ENCODE data around the gene C1QL1.
"Not testable (repeated sequence)": the region's sequence is repeated elsewhere in the genome, so short reads cannot be mapped to it uniquely, and the experiment has no call there.

C1QL1 gene

DNA sequence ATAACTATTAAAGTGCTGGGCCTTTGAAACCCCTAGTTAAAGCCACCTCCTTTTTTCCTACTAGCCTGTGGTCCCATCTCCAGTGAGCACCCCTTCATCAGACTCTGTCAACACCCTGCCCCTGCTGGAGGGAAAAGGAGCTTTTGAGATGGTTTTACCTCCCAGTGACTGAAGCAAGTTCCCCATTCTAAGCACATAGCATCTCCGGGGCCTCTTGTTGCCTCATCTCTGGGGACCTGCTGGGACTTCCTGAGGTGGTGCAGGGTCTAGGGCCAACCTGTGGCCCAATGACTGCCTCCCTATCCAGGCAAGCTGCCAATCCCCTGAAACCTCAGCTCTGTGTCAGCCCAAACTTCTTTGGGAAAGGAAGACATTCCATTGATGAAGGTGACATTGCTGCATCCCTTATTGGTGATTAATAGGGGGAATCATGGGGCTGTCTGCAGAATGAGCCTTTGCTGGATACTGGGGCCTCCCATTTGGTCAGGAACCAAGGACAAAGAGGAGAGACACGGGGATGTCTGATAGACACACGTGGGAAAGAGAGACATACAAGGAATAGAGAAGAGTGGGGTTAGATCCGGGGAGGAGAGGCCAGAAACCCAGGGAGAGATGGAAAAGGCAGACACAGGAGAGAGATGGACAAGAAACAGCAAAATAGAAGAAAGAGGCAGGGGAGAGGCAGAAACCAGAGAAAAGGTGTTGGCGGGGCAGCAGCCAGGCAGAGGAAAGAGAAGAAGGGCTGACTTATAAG lies 2.4 kb downstream of the C1QL1 start:
- no peak for DNase-seq (ENCODE audit: low read depth in 2 of 2)

GRCh38 chr17:44961921-44962350 lies 6.2 kb downstream of the C1QL1 start:
- DNase-seq (ENCODE audit: low read depth in 2 of 2): no peak

- no peak for DNase-seq (ENCODE audit: low read depth in 2 of 2)
Observed at GRCh38 chr17:44960691-44961090, 7.4 kb downstream of the C1QL1 start.

DNA sequence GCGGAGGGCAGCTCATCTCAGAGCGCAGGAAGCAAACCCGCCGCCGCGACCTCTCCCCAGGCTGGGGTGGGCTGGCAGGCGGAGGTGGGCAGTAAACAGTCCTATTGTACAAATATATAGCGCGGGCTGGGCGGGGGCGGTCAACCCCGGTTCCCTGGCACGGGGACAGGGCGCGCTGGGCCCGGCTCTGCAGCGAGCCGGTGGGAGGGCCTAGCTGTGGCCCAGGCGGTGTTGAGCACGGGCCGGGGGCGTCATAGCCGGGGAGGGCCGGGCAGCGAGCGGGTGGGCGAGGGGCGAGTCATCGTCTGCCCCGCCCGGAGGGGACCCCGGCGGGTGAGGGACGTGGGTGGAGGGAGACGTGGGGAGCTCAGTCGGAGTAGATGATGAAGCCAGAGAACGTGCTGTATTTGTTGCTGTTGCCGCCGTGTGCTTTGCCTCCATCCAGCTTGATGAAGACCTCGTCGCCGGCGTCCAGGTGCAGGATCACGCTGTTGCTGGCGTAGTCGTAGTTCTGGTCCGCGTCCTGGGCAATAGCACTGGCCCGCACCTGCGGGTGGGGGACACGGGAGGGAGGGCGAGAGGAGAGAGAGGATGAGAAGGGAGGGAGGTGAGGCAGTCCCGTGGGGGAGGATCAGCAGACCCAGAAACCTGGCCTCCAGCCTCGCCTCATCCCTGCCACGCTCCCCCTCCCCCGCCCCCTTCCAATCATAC lies 8.1 kb downstream of the C1QL1 start:
- DNase-seq (ENCODE audit: low read depth in 2 of 2): no peak

- DNase-seq (ENCODE audit: low read depth in 2 of 2): no peak
Observed at GRCh38 chr17:44956998-44957981, 10.8 kb downstream of the C1QL1 start.

- no peak for DNase-seq (ENCODE audit: low read depth in 2 of 2)
Observed at GRCh38 chr17:44955674-44956425, 12.3 kb downstream of the C1QL1 start.

DNA sequence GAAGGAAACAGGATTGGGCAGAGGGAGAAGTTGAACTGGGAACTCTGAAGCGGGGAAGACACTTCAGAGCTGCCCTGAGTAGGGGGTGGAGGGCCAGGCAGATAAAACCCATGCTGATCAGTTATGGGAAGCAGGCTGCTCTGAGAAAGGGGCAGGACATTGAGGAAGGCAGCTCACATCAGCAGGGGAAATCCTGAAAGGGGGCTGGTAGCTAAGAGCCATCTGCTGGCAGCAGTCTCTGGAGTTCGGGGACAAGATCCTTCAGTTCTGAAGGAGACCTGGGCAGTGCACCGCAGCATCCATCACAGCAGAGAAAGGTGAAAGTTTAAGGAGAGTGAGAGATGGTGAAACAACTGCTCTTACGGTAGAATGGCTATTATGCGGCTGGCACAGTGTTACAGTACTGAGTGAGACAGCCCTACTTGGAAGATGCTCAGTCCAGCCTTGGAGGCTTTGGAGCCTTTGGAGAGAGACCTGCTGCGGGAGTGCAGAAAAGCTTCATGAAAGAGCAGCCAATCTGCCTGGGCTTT lies 15.1 kb downstream of the C1QL1 start:
- DNase-seq (ENCODE audit: low read depth in 2 of 2): no peak

- no peak for DNase-seq (ENCODE audit: low read depth in 2 of 2)
Observed at GRCh38 chr17:44948315-44948795, 19.7 kb downstream of the C1QL1 start.

DNA sequence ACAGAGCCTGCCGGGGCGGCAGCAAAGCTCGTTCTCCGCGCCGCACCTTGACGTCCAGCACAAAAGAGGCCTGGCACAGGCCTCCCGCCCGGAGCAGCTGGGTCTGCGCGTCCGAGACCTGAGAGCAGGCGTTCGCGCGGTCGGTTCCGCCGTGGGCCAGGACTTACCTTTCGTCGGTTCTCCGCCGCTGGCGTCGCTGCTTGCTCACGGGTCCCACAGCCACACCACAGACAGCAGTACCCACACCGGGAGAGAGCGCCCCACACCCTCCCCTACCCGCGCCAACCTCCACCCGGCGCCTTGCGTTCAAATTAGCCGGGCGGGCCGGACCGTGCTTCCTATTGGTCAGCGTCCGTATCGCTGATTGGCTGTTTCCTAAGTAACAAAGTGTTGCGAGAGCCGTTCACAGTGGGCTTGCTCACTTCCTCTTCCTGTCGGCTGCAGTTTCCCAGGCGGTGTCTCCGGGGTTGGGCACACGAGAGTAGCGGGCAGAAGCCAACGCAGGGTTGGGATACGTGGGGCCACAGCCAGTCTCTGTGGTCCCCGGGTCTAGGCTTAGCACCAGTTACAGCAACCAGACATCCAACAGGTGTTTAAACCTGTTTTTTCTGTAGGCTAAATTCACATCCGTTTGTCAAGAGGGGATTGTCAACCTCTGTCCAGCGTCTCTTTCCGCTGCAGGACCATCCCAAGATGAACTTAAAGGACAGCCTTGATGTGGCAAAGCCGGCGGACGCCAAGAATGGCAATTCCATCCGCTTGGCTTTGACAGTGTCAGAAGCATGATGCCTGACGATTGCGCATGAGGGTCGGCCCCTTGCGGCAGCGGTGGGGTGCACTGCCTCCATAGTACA lies 20.4 kb downstream of the C1QL1 start, which contains the start of gene KIF18B:
Gene KIF18B, minus strand, starts transcription at position 313 of the 854 bp plus-strand sequence. CDS start 11,429 bp downstream, outside the sequence.
- peak; percentile 87 to 89 for DNase-seq (ENCODE audit: low read depth in 2 of 2)

GRCh38 chr17:44945652-44946051 lies 22.5 kb downstream of the C1QL1 start:
- DNase-seq (ENCODE audit: low read depth in 2 of 2): not testable (repeated sequence)

DNA sequence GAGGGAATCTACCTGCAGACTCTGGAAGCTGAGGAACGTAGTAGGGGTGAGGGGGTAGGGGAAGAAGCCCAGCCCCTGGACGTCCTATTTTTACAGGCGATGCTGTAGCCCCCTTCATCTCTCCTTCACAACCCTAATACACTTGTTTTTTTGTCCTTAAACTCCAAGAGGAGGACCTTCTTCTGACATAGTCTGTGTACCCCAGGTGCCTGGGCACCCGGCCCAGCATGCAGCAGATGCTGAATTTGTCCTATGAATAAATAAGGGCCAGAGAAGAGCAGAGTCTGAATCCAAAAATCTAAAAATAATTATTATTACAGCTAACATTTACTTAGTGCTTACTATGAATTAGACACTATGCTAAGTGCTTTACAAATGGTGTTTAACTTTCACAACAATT lies 25.6 kb downstream of the C1QL1 start:
- no peak for DNase-seq (ENCODE audit: low read depth in 2 of 2)

- no peak for DNase-seq (ENCODE audit: low read depth in 2 of 2)
Observed at GRCh38 chr17:44941712-44942331, 26.3 kb downstream of the C1QL1 start.

DNA sequence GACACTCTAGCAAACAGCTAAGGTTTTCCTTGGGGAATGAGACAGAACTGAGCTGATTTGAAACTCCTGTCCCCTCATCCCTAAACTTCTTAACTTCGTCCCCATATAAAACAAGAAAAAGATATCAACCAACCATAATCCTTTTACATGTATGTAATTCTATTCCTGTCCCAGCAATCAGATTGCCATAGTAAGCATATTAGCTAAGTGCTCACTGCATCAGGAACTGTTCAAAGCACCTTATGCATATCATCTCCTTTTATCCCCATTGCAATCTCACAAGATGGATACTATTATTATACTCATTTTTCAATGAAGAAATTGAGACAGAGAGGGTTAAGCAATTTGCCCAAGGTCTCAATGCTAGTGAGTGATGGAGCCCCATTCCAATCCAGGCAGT lies 27.3 kb downstream of the C1QL1 start:
- DNase-seq (ENCODE audit: low read depth in 2 of 2): no peak

DNA sequence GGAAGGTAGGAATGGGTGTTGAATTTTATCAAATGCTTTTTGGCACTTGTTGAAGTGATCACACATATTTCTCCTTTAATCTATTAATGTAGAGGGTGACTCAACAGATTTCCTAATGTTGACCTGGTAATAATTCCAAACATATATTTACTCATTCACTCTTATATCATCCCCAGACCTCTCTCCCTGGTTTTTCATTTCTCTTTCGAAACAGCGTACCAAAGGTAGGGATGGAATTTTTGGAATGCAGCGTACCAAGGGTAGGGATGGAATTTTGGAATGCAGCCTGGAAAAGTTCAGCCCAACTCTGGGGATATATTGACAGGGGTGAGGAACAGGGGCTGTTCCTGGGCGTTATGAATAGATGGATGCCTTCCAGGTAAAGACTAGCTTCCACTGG lies 27.8 kb downstream of the C1QL1 start:
- DNase-seq (ENCODE audit: low read depth in 2 of 2): no peak

- no peak for DNase-seq (ENCODE audit: low read depth in 2 of 2)
Observed at GRCh38 chr17:44935116-44935515, 33.0 kb downstream of the C1QL1 start.

DNA sequence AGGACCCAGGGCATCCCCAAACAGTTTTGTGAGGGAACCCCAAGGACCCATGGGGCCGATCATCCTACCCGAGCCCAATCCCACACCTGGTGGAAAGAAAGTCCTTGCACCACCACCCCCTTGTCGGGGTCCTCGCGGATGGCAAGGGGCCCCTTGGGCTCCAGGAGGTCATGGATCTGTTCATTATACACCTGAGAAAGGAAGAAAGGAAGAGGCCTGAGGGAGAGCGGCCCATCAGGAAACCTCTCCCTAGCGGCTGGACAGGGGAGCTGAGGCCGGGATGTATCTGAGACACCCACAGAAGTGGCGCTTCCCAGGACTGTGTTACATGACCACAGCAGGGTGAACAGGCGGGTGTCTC lies 33.4 kb downstream of the C1QL1 start:
- DNase-seq (ENCODE audit: low read depth in 2 of 2): no peak

DNA sequence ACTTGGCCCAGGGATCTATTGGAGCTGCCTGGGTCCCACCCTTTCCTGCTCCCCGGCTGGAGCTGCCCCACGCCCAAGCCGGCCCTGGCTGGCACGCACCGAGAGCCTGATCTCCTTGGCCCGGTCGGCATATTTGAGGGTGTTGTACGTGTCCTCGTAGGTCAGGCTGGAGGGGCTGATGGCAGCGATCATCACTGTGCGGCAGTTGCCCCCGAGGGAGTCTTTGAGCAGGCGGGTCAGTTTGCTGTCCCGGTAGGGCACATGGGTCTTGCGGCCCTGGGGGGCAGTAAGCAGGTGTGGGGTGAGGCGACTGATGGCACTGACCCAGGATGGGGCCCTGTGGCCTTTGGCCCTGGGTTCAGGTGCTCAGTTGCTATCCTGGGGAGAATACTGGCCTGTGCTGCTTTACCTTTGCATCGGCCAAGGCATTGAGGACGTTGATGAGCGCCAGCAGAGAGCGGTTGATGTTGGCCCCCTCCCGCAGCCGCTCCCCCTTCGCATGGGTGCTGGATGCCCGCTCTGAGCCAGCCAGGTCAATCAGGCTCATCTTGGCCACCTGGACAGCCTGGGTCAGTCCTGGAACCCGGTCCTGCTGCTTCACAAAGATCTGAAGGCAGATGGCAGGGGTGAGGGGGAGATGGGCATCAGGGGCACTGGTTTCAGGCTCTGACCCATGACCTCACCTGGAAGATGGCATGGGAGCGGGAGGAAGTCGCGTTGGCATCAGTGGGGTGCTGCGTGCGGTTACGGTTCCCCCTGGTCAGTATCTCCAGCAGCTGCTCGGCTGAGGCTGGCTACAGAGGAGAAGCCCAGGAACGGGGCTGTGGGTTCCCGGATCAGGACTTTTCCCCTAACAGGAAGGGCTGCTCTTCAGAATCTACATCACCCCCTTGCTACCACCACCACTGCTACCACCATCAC lies 34.0 kb downstream of the C1QL1 start:
- DNase-seq (ENCODE audit: low read depth in 2 of 2): no peak

DNA sequence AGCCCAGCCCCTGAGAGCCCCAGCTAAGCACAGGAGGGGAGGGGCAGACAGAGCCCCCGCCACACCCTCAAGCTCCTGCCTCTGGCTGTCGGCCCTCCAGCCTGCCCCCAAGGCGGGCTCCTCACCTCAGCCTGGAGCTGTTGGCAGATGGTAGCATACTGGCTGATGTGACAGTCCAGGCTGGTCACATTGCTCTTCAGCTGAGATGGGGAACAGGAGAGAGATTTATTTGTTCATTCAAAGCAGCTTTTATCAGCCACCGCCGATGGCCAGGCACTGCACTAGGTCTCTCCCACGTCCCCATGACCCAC lies 35.4 kb downstream of the C1QL1 start:
- DNase-seq (ENCODE audit: low read depth in 2 of 2): no peak

Measured in stimulated activated CD4-positive, alpha-beta T cell treated with anti-CD3 and anti-CD28 coated beads, Interleukin-4, amount 100 ng/mL, for 48 hours (primary cell).